ENCODE data around the gene KRTAP4-8.
"Not testable (repeated sequence)": the region's sequence is repeated elsewhere in the genome, so short reads cannot be mapped to it uniquely, and the experiment has no call there.

KRTAP4-8 gene

GRCh38 chr17:41140360-41141131 lies 42.6 kb upstream of the KRTAP4-8 start, which contains the start of gene KRTAP4-6:
TSS of gene KRTAP4-6 (minus strand) at chr17:41140544. CDS start at chr17:41140487, 57 bp downstream.
- H3K79me2 ChIP-seq (ENCODE audit: insufficient read depth, low read depth): no peaks in the 10 kb centered on the region
- TF ChIP-seq, protein P1, sequence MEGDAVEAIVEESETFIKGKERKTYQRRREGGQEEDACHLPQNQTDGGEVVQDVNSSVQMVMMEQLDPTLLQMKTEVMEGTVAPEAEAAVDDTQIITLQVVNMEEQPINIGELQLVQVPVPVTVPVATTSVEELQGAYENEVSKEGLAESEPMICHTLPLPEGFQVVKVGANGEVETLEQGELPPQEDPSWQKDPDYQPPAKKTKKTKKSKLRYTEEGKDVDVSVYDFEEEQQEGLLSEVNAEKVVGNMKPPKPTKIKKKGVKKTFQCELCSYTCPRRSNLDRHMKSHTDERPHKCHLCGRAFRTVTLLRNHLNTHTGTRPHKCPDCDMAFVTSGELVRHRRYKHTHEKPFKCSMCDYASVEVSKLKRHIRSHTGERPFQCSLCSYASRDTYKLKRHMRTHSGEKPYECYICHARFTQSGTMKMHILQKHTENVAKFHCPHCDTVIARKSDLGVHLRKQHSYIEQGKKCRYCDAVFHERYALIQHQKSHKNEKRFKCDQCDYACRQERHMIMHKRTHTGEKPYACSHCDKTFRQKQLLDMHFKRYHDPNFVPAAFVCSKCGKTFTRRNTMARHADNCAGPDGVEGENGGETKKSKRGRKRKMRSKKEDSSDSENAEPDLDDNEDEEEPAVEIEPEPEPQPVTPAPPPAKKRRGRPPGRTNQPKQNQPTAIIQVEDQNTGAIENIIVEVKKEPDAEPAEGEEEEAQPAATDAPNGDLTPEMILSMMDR (conservative IDR thresholded peaks at IDR 0.05; ENCODE audit: low read depth, low read length): no peak
- no peak within 1 kb of the TSS for H3K4me2 ChIP-seq
- H3K4me1 ChIP-seq (ENCODE audit: low read depth, poor library complexity, severe bottlenecking): no peaks in the 10 kb centered on the region
- no peak within 1 kb of the TSS for H3K4me3 ChIP-seq (IDR thresholded peaks at IDR 0.05; ENCODE audit: insufficient read depth, low read depth, low read length)
- H2AFZ ChIP-seq (ENCODE audit: low read depth): no peak within 1 kb of the TSS
- H3K27ac ChIP-seq: no peak within 1 kb of the TSS
- H3K9ac ChIP-seq: no peak within 1 kb of the TSS
- H3K27me3 ChIP-seq (ENCODE audit: insufficient read depth, low read depth): no peaks in the 10 kb centered on the region
- no peaks in the 10 kb centered on the region for H4K20me1 ChIP-seq (ENCODE audit: insufficient read depth)
- H3K36me3 ChIP-seq (ENCODE audit: insufficient read depth): no peaks in the 10 kb centered on the region

DNA sequence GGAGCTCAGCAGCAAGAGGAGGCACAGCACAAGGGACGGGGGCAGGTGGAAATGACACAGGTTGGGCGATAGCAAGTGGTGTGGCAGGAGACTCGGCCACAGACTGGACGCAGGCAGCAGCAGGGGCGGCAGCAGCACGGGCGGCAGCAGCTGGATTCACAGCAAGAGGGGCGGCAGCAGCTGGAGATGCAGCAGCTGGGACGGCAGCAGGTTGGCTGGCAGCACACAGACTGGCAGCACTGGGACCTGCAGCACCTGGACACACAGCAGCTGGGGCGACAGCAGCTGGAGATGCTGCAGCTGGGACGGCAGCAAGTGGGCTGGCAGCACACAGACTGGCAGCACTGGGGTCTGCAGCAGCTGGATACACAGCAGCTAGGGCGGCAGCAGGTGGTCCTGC lies 41.9 kb upstream of the KRTAP4-8 start:
- H2AFZ ChIP-seq (ENCODE audit: low read depth); H3K9ac ChIP-seq; H3K4me3 ChIP-seq (IDR thresholded peaks at IDR 0.05; ENCODE audit: insufficient read depth, low read depth, low read length); H3K4me1 ChIP-seq (ENCODE audit: low read depth, poor library complexity, severe bottlenecking); H3K79me2 ChIP-seq (ENCODE audit: insufficient read depth, low read depth); H3K4me2 ChIP-seq; H4K20me1 ChIP-seq (ENCODE audit: insufficient read depth); H3K27ac ChIP-seq; H3K27me3 ChIP-seq (ENCODE audit: insufficient read depth, low read depth); H3K36me3 ChIP-seq (ENCODE audit: insufficient read depth): not testable (repeated sequence)

- Histone ChIP-seq H4K20me1 (ENCODE audit: insufficient read depth) (no peaks in the 10 kb centered on the region), H3K27me3 (ENCODE audit: insufficient read depth, low read depth) (no peaks in the 10 kb centered on the region), H3K36me3 (ENCODE audit: insufficient read depth) (no peaks in the 10 kb centered on the region), H3K79me2 (ENCODE audit: insufficient read depth, low read depth) (no peaks in the 10 kb centered on the region), H3K4me1 (ENCODE audit: low read depth, poor library complexity, severe bottlenecking) (no peaks in the 10 kb centered on the region), H2AFZ (ENCODE audit: low read depth) (no peak overlapping the region), H3K9ac (no peak overlapping the region), H3K4me2 (no peak overlapping the region), H3K4me3 (IDR thresholded peaks at IDR 0.05; ENCODE audit: insufficient read depth, low read depth, low read length) (no peak overlapping the region), H3K27ac (no peak overlapping the region)
- TF ChIP-seq, protein P1 (conservative IDR thresholded peaks at IDR 0.05; ENCODE audit: low read depth, low read length): no peak
These were observed 36.2 kb upstream of the KRTAP4-8 start for GRCh38 chr17:41133880-41134735.

- Histone ChIP-seq H3K4me3 (IDR thresholded peaks at IDR 0.05; ENCODE audit: insufficient read depth, low read depth, low read length) (no peak overlapping the region), H3K4me1 (ENCODE audit: low read depth, poor library complexity, severe bottlenecking) (no peaks in the 10 kb centered on the region), H3K27ac (no peak overlapping the region), H3K79me2 (ENCODE audit: insufficient read depth, low read depth) (no peaks in the 10 kb centered on the region), H3K9ac (no peak overlapping the region), H3K27me3 (ENCODE audit: insufficient read depth, low read depth) (no peaks in the 10 kb centered on the region), H3K4me2 (no peak overlapping the region), H3K36me3 (ENCODE audit: insufficient read depth) (no peaks in the 10 kb centered on the region), H2AFZ (ENCODE audit: low read depth) (no peak overlapping the region), H4K20me1 (ENCODE audit: insufficient read depth) (no peaks in the 10 kb centered on the region)
- TF ChIP-seq, protein P1 (conservative IDR thresholded peaks at IDR 0.05; ENCODE audit: low read depth, low read length): no peak
These were observed 34.0 kb upstream of the KRTAP4-8 start for GRCh38 chr17:41131979-41132378.

Measured in KMS-11 (cell line).